Keratinocyte (primary cell): ENCODE results near the gene TTF1. TPM values are rescaled to one million over a fixed set of nuclear protein-coding genes. Genes with fewer than 3 reads are reported as not detected.

Source experiments
- DNase-seq: peaks from one replicate; pipeline ENCODE4 v3.0.0-alpha.2; 2011; ENCODE audit warnings: low read depth, missing footprints, low spot score
- FAIRE-seq: peaks from 2 replicates; lab custom pipeline; 2011; peaks lifted over from hg19 to GRCh38; lab: Jason Lieb, UNC
- H2AFZ ChIP-seq: 2 replicates; pipeline ENCODE4 v1.6.0; 2012; ENCODE audit warnings: low read length, control low read depth, inconsistent platforms; ENCODE audit not compliant: control insufficient read depth
- H3K27ac ChIP-seq: 2 replicates; pipeline ENCODE4 v1.5.1; 2011; ENCODE audit warnings: low read length; ENCODE audit not compliant: control insufficient read depth, insufficient read depth
- H3K27me3 ChIP-seq: 3 replicates; pipeline ENCODE4 v1.6.0; 2011; ENCODE audit warnings: low read length; ENCODE audit not compliant: control insufficient read depth, insufficient read depth; ENCODE audit errors: extremely low read depth
- H3K36me3 ChIP-seq, 2 experiments: 2 replicates in 1 of 2; 3 replicates in 1 of 2; pipeline ENCODE4 v1.5.1; 2011; ENCODE audit warnings: low read length in 2 of 2, mild to moderate bottlenecking in 1 of 2; ENCODE audit not compliant: control insufficient read depth in 2 of 2, insufficient read depth in 2 of 2; ENCODE audit errors: extremely low read depth in 1 of 2
- H3K4me1 ChIP-seq: 3 replicates; pipeline ENCODE4 v1.5.1; 2011; ENCODE audit warnings: low read length; ENCODE audit not compliant: control insufficient read depth, insufficient read depth; ENCODE audit errors: extremely low read depth
- H3K4me2 ChIP-seq: 3 replicates; pipeline ENCODE4 v1.6.0; 2011; ENCODE audit warnings: low read depth, low read length; ENCODE audit not compliant: control insufficient read depth, insufficient read depth; ENCODE audit errors: extremely low read depth
- H3K4me3 ChIP-seq, 3 experiments: fragments of 200-600 bp in 1 of 3; sonication (generic) in 1 of 3; 2 replicates in 2 of 3; 3 replicates in 1 of 3; pipeline ENCODE4 v1.5.1; 2011 to 2016; ENCODE audit warnings: low read length in 3 of 3, mild to moderate bottlenecking in 3 of 3, control low read depth in 2 of 3, inconsistent platforms in 1 of 3, low read depth in 1 of 3, mixed read lengths in 1 of 3, mixed run types in 1 of 3, moderate library complexity in 1 of 3; ENCODE audit not compliant: control insufficient read depth in 2 of 3, insufficient read depth in 2 of 3; ENCODE audit errors: extremely low read depth in 1 of 3
- H3K79me2 ChIP-seq: 2 replicates; pipeline ENCODE4 v1.6.0; 2012; ENCODE audit warnings: low read length; ENCODE audit not compliant: control insufficient read depth, insufficient read depth
- H3K9ac ChIP-seq: 3 replicates; pipeline ENCODE4 v1.6.0; 2011; ENCODE audit warnings: low read length; ENCODE audit not compliant: control insufficient read depth, insufficient read depth; ENCODE audit errors: extremely low read depth
- H3K9me1 ChIP-seq: 3 replicates; pipeline ENCODE4 v1.6.0; 2011; ENCODE audit warnings: low read length; ENCODE audit not compliant: control insufficient read depth, insufficient read depth; ENCODE audit errors: extremely low read depth
- H3K9me3 ChIP-seq: 2 replicates; pipeline ENCODE4 v1.5.1; 2012; ENCODE audit warnings: low read depth, low read length; ENCODE audit not compliant: control insufficient read depth
- H4K20me1 ChIP-seq: 3 replicates; pipeline ENCODE4 v1.6.0; 2011; ENCODE audit warnings: low read length; ENCODE audit not compliant: control insufficient read depth, insufficient read depth; ENCODE audit errors: extremely low read depth
- CTCF ChIP-seq, 3 experiments: IDR thresholded peaks in 1 of 3; conservative IDR thresholded peaks in 1 of 3; optimal IDR thresholded peaks in 1 of 3; 2 replicates in 2 of 3; 3 replicates in 1 of 3; pipeline versions ENCODE3 to v1.5.1; 2011; ENCODE audit warnings: low read length in 3 of 3, mild to moderate bottlenecking in 3 of 3, moderate library complexity in 2 of 3, control low read depth in 1 of 3, inconsistent platforms in 1 of 3; ENCODE audit not compliant: insufficient read depth in 2 of 3; ENCODE audit errors: extremely low read depth in 1 of 3
- EZH2 ChIP-seq: IDR thresholded peaks from one replicate; pipeline ENCODE4 v1.6.1; 2012; ENCODE audit warnings: inconsistent platforms, mild to moderate bottlenecking, low read length, moderate library complexity
- dilution Hi-C: fragments of 300-500 bp; cut with MboI; formaldehyde crosslinking; loops from one replicate; pipeline ENCODE4 v1.7.0; 2020; ENCODE audit warnings: low sequenced_read_pairs; ENCODE audit not compliant: extremely low pct_ligation_motif_present
- polyA minus RNA-seq, 3 experiments: library from RNA; depleted of rRNA, polyadenylated mRNA; stranded (reverse); fragments of >200 nt; gene quantifications; 1 replicate in 1 of 3; 2 replicates in 1 of 3; 3 replicates in 1 of 3; pipeline ENCODE4 v1.2.3, GENCODE V29; 2011
- polyA plus RNA-seq, 5 experiments: library from polyadenylated mRNA; depleted of rRNA in 3 of 5; stranded (reverse) in 3 of 5; stranded (forward) in 1 of 5; unstranded in 1 of 5; fragments of >200 nt; gene quantifications; 1 replicate in 1 of 5; 2 replicates in 3 of 5; 3 replicates in 1 of 5; pipeline versions ENCODE4 v1.2.1 to v1.2.3, GENCODE V29; 2011 to 2012; ENCODE audit warnings: missing spikeins in 2 of 5, low read depth in 1 of 5, low replicate concordance in 1 of 5

TTF1 gene, protein sequence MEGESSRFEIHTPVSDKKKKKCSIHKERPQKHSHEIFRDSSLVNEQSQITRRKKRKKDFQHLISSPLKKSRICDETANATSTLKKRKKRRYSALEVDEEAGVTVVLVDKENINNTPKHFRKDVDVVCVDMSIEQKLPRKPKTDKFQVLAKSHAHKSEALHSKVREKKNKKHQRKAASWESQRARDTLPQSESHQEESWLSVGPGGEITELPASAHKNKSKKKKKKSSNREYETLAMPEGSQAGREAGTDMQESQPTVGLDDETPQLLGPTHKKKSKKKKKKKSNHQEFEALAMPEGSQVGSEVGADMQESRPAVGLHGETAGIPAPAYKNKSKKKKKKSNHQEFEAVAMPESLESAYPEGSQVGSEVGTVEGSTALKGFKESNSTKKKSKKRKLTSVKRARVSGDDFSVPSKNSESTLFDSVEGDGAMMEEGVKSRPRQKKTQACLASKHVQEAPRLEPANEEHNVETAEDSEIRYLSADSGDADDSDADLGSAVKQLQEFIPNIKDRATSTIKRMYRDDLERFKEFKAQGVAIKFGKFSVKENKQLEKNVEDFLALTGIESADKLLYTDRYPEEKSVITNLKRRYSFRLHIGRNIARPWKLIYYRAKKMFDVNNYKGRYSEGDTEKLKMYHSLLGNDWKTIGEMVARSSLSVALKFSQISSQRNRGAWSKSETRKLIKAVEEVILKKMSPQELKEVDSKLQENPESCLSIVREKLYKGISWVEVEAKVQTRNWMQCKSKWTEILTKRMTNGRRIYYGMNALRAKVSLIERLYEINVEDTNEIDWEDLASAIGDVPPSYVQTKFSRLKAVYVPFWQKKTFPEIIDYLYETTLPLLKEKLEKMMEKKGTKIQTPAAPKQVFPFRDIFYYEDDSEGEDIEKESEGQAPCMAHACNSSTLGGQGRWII
- 5.3 to 7.5 TPM (median 7.2 TPM) in 3 replicates for polyA plus RNA-seq
- polyA plus RNA-seq (2011; ENCODE audit: low read depth) = 14.2 TPM
- polyA plus RNA-seq (2011; cell fraction: cytosol; rRNA removed) = 5.9 and 7.2 TPM in 2 replicates
- polyA plus RNA-seq (2011; cell fraction: nucleus; rRNA removed) = 6.8 and 8.4 TPM in 2 replicates
- 6.0 and 7.3 TPM in 2 replicates for polyA plus RNA-seq (2012; ENCODE audit: low replicate concordance)
- 0.63 to 2.8 TPM in 2 of 3 replicates, not detected in the other for polyA minus RNA-seq
- polyA minus RNA-seq (2011; cell fraction: cytosol; rRNA and poly(A)+ RNA removed) = 1.5 TPM
- 1.9 and 3.1 TPM in 2 replicates for polyA minus RNA-seq (2011; cell fraction: nucleus; rRNA and poly(A)+ RNA removed)

GRCh38 chr9:132406554-132407122 lies at the start of gene TTF1:
Gene TTF1, minus strand, starts transcription at chr9:132406840. Its CDS starts 4,019 bp downstream, at chr9:132402821.
- H3K36me3 ChIP-seq = peaks cover 2 to 7% of the 10 kb centered on the region in 2 experiments
- peak within 1 kb of the TSS; percentile 97 for H3K4me2 ChIP-seq
- H4K20me1 ChIP-seq = no peaks in the 10 kb centered on the region
- FAIRE-seq = peak; percentile 17
- H2AFZ ChIP-seq = peak within 1 kb of the TSS; percentile 95
- H3K4me3 ChIP-seq = peak within 1 kb of the TSS; percentile 54 to 87 (median 83)
- peak; percentile 35 for DNase-seq
- peaks cover 22% of the 10 kb centered on the region for H3K4me1 ChIP-seq
- H3K9me3 ChIP-seq = no peaks in the 10 kb centered on the region
- H3K9ac ChIP-seq = peak within 1 kb of the TSS; percentile 85
- dilution Hi-C loops = no loop called here
- no peaks in the 10 kb centered on the region for H3K9me1 ChIP-seq
- peaks cover 14% of the 10 kb centered on the region for H3K79me2 ChIP-seq
- TF ChIP-seq EZH2 = no peak
- TF ChIP-seq CTCF (optimal IDR thresholded peaks at IDR 0.05 in 1 of 3, IDR thresholded peaks at IDR 0.05 in 1 of 3, conservative IDR thresholded peaks at IDR 0.05 in 1 of 3; ENCODE audit: extremely low read depth in 1 of 3, insufficient read depth in 2 of 3, low read length in 3 of 3) = no peak
- peak within 1 kb of the TSS; percentile 68 for H3K27ac ChIP-seq
- peaks cover 10% of the 10 kb centered on the region for H3K27me3 ChIP-seq

GRCh38 chr9:132456241-132456640 lies 49.6 kb upstream of the TTF1 start:
- no peak overlapping the region for H3K27ac ChIP-seq
- dilution Hi-C loops = no loop called here
- no peaks in the 10 kb centered on the region for H3K79me2 ChIP-seq
- peaks cover 2% of the 10 kb centered on the region for H4K20me1 ChIP-seq
- peak overlapping the region; percentile 27 for H3K4me2 ChIP-seq
- peaks cover 1% of the 10 kb centered on the region for H3K9me3 ChIP-seq
- no peak overlapping the region for H3K4me3 ChIP-seq
- no peak overlapping the region for H2AFZ ChIP-seq
- H3K9me1 ChIP-seq = no peaks in the 10 kb centered on the region
- H3K36me3 ChIP-seq = no peaks in the 10 kb centered on the region
- TF ChIP-seq EZH2 = no peak
- no peak for TF ChIP-seq CTCF (optimal IDR thresholded peaks at IDR 0.05 in 1 of 3, IDR thresholded peaks at IDR 0.05 in 1 of 3, conservative IDR thresholded peaks at IDR 0.05 in 1 of 3; ENCODE audit: extremely low read depth in 1 of 3, insufficient read depth in 2 of 3, low read length in 3 of 3)
- FAIRE-seq (no peak), DNase-seq (no peak)
- H3K9ac ChIP-seq = no peak overlapping the region
- peaks cover 33% of the 10 kb centered on the region for H3K27me3 ChIP-seq
- H3K4me1 ChIP-seq = peaks cover 7% of the 10 kb centered on the region
